Ovary (tissue), 9 donors: Measurements from ENCODE around the gene ADO. TPM values are rescaled to one million over a fixed set of nuclear protein-coding genes. Genes with fewer than 3 reads are reported as not detected.

ENCODE experiments used
- DNase-seq, 5 donors: peaks; one replicate each; pipeline ENCODE4 v3.0.0-alpha.2; 2019 to 2020
- H3K27ac ChIP-seq, 2 donors: fragments of 200-600 bp; one replicate each; pipeline versions ENCODE4 v1.5.1 to v1.8.0; 2019 to 2022
- H3K27me3 ChIP-seq: fragments of 200-600 bp; one replicate; pipeline ENCODE4 v1.8.0; 2022
- H3K36me3 ChIP-seq: fragments of 200-600 bp; sonication (generic); one replicate; pipeline ENCODE4 v1.5.1; 2019
- H3K4me1 ChIP-seq: one replicate; pipeline ENCODE4 v1.8.1; 2013; ENCODE audit warnings: mild to moderate bottlenecking, moderate library complexity; ENCODE audit not compliant: insufficient read depth
- H3K4me3 ChIP-seq: fragments of 200-600 bp; sonication (generic); one replicate; pipeline ENCODE4 v1.5.1; 2017
- H3K9me3 ChIP-seq, 2 donors: fragments of 200-600 bp in 1 of 2; sonication (generic) in 1 of 2; one replicate each; pipeline versions ENCODE4 v1.5.1 to v1.8.1; 2013 to 2019; ENCODE audit warnings: mild to moderate bottlenecking in 1 of 2, moderate library complexity in 1 of 2
- CTCF ChIP-seq, 3 donors: fragments of 450-650 bp in 2 of 3; fragments of 200-600 bp in 1 of 3; IDR thresholded peaks; one replicate each; pipeline versions ENCODE4 v1.5.1 to v1.8.0; 2016 to 2022; ENCODE audit warnings: antibody characterized with exemption in 3 of 3, mild to moderate bottlenecking in 1 of 3
- EP300 ChIP-seq: sonication (generic); formaldehyde crosslinking; IDR thresholded peaks from one replicate; pipeline ENCODE4 v1.6.1; 2017; ENCODE audit warnings: antibody characterized with exemption
- POLR2A ChIP-seq: fragments of 450-650 bp; IDR thresholded peaks from one replicate; pipeline ENCODE4 v1.6.1; 2017; ENCODE audit warnings: antibody characterized with exemption, mild to moderate bottlenecking, moderate library complexity
- WGBS, 3 donors: extraction: QIAGEN DNeasy Blood & Tissue Kit in 1 of 3; methylation state at CpG; one replicate each; pipeline versions ENCODE4 v1.1.5 to v1.1.7; 2013 to 2017; 5-methylcytosine and 5-hydroxymethylcytosine counted together
- intact Hi-C, 4 donors: fragments of 100-400 bp; cut with DNase I; formaldehyde crosslinking; loops; one replicate each; pipeline versions ENCODE4 v1.11.0 to v1.15.1; 2022 to 2023
- polyA plus RNA-seq, 2 donors: library from polyadenylated mRNA; stranded (reverse); fragments of 200-250 nt in 1 of 2; fragments of 350-450 nt in 1 of 2; fragmentation: Illumina TruSeq in 1 of 2; extraction: RNeasy Lipid Tissue Mini Kit (QIAGEN cat#74804) in 1 of 2; gene quantifications; one replicate each; pipeline ENCODE4 v1.2.3, GENCODE V29; 2013 to 2014
- total RNA-seq, 7 donors: library from RNA; depleted of rRNA in 2 of 7; stranded (reverse); fragments of >200 nt in 2 of 7; fragmentation: NEBNext Ultra II Directional in 3 of 7; extraction: Animal tissue kit (Norgen Biotek cat#: 25700) in 3 of 7; gene quantifications; one replicate each; pipeline versions ENCODE4 v1.1.0 to v1.2.4, GENCODE V29; 2016 to 2023
- donor health status: DM: no; HTN: no; CAD: no; lungs with moderate emphysema.
- donor health status: DM: no; HTN: no; CAD: no.
- donor health status: Bipolar disorder and iron deficiency.
- donor health status: DM: yes; HTN: yes; CAD: no.
- donor health status: DM: no; HTN: no; CAD: no.
- donor health status: DM: yes; HTN: yes; CAD: no.

The ADO gene
- total and polyA plus RNA-seq, 9 donors: 9.7 to 31.1 (median 22.2) TPM

GRCh38 chr10:62812672-62813439 lies 8.3 kb downstream of the ADO start:
- H3K4me3 ChIP-seq: no peak overlapping the region
- TF ChIP-seq EP300 (no peak), CTCF (IDR thresholded peaks at IDR 0.05) (no peak), POLR2A (no peak)
- WGBS, 3 donors: 92 to 95% (median 95%) methylated on average over 13 of the region's 13 CpGs
- no peaks in the 10 kb centered on the region for H3K27me3 ChIP-seq
- H3K4me1 ChIP-seq: peaks cover 13% of the 10 kb centered on the region
- intact Hi-C loops: loop anchor here in 2 of 4 donors (10.0 kb wide), 2 partner anchors 322 to 342 kb away; partner anchors contain the start of gene NRBF2 (in 1 of the 2)
- no peak for DNase-seq
- no peaks in the 10 kb centered on the region for H3K36me3 ChIP-seq
- H3K27ac ChIP-seq: no peak overlapping the region
- H3K9me3 ChIP-seq: no peaks in the 10 kb centered on the region

DNA sequence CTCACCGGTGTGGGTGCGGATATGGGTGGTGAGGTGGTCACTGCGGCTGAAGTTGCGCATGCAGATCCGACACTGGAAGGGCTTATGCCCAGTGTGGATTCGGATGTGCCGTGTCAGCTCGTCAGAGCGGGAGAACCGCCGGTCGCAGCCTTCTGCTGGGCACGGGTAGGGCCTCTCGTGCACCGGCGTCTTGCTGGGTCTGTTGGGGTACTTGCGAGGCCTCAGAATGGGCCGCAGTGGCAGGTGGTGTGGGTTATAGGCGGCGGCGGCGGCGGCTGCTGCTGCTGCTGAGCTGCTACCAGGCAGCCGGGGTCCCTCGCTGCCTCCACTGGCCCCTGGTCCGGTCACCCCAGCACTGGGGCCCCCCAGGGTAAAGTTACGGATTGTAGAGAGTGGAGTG lies 8.9 kb downstream of the ADO start:
- 93 to 98% (median 97%) methylated on average over 27 of the region's 27 CpGs for WGBS, 3 donors
- Histone ChIP-seq H3K36me3 (no peaks in the 10 kb centered on the region), H3K9me3 (no peaks in the 10 kb centered on the region), H3K4me1 (peaks cover 13% of the 10 kb centered on the region), H3K27me3 (no peaks in the 10 kb centered on the region), H3K4me3 (no peak overlapping the region), H3K27ac (no peak overlapping the region)
- intact Hi-C loops: loop anchor here in 2 of 4 donors (10.0 kb wide), 2 partner anchors 321 to 341 kb away; partner anchors contain the start of gene NRBF2 (in 1 of the 2)
- no peak for DNase-seq
- no peak for TF ChIP-seq CTCF (IDR thresholded peaks at IDR 0.05)
- TF ChIP-seq POLR2A: no peak
- TF ChIP-seq EP300: no peak

DNA sequence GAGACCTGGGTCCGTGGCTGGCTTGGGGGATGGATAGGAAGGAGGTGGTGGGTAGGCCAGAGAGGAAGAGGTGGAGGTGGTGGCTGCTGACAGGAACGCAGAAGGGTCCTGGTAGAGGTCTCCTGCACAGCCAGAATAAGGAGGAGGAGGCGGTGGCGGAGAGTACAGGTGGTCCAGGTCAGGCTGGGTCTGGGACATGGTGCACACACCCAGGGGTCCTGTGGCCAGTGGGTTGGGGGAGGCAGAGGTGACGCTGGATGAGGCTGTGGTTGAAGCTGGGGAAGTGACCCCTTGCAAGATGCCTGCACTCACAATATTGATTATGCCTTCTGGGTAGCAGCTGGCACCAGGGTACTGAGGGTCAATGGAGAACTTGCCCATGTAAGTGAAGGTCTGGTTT lies 9.5 kb downstream of the ADO start:
- Histone ChIP-seq H3K36me3 (no peaks in the 10 kb centered on the region), H3K4me3 (no peak overlapping the region), H3K4me1 (peaks cover 18% of the 10 kb centered on the region), H3K27me3 (no peaks in the 10 kb centered on the region), H3K9me3 (no peaks in the 10 kb centered on the region), H3K27ac (no peak overlapping the region)
- no peak for TF ChIP-seq CTCF (IDR thresholded peaks at IDR 0.05)
- intact Hi-C loops: loop anchor here in 2 of 4 donors (10.0 kb wide), 2 partner anchors 321 to 341 kb away; partner anchors contain the start of gene NRBF2 (in 1 of the 2)
- 95 to 99% (median 95%) methylated on average over 5 of the region's 5 CpGs for WGBS, 3 donors
- DNase-seq: peak in 1 of 5 donors; percentile 22

- peak in 3 of 5 donors; percentile 29 to 45 (median 29) for DNase-seq
- no peak for TF ChIP-seq CTCF (IDR thresholded peaks at IDR 0.05)
- no peak for TF ChIP-seq POLR2A
- TF ChIP-seq EP300: no peak
- Histone ChIP-seq H3K9me3 (no peaks in the 10 kb centered on the region), H3K36me3 (no peaks in the 10 kb centered on the region), H3K27ac (no peak overlapping the region), H3K4me1 (peaks cover 18% of the 10 kb centered on the region), H3K27me3 (no peaks in the 10 kb centered on the region), H3K4me3 (peak overlapping the region; percentile 81)
- intact Hi-C loops: loop anchor here in 2 of 4 donors (10.0 kb wide), 2 partner anchors 320 to 340 kb away; partner anchors contain the start of gene NRBF2 (in 1 of the 2)
- WGBS, 3 donors: 2 to 3% (median 2%) methylated on average over 53 to 54 of the region's 54 CpGs
These were observed 10.3 kb downstream of the ADO start for GRCh38 chr10:62814756-62815380.
